ENCODE results near the gene GSTK1. TPM values are rescaled to one million over a fixed set of nuclear protein-coding genes. Genes with fewer than 3 reads are reported as not detected.
"Not testable (repeated sequence)": the region's sequence is repeated elsewhere in the genome, so short reads cannot be mapped to it uniquely, and the experiment has no call there.

GSTK1 gene
- total RNA-seq, result 100 to 1,000 TPM; 202 to 580 (median 484) TPM

- Histone ChIP-seq H3K36me3 (peaks cover 0 to 19% (median 0%) of the 10 kb centered on the region in 3 donors), H3K9me3 (no peaks in the 10 kb centered on the region), H3K27ac (peak within 1 kb of the TSS; percentile 83 to 89 (median 86)), H3K27me3 (no peaks in the 10 kb centered on the region), H3K4me1 (peaks cover 0 to 62% (median 6%) of the 10 kb centered on the region in 4 donors), H3K4me3 (peak within 1 kb of the TSS; percentile 61 to 87 (median 74))
- peak; percentile 86 to 90 for TF ChIP-seq POLR2A (IDR thresholded peaks at IDR 0.05)
- TF ChIP-seq CTCF (IDR thresholded peaks at IDR 0.05), result peak in 3 of 6 experiments; percentile 6 to 20 (median 12)
- peak; percentile 82 to 94 (median 92) for DNase-seq
These were observed at the start of gene GSTK1 for GRCh38 chr7:143263266-143264195. Gene GSTK1, plus strand, starts transcription at chr7:143263441. Its CDS starts 73 bp downstream, at chr7:143263514.

- not testable (repeated sequence) for H3K36me3 ChIP-seq, H3K27me3 ChIP-seq, DNase-seq, H3K9me3 ChIP-seq, H3K4me3 ChIP-seq, H3K27ac ChIP-seq, H3K4me1 ChIP-seq
These were observed 49.8 kb upstream of the GSTK1 start for GRCh38 chr7:143213478-143213877.

GRCh38 chr7:143214789-143215679 is 48.2 kb upstream of the GSTK1 start:
- Histone ChIP-seq H3K36me3 (no peaks in the 10 kb centered on the region), H3K27ac (no peak overlapping the region), H3K4me1 (no peaks in the 10 kb centered on the region), H3K4me3 (no peak overlapping the region), H3K9me3 (no peaks in the 10 kb centered on the region), H3K27me3 (no peaks in the 10 kb centered on the region)
- TF ChIP-seq POLR2A (IDR thresholded peaks at IDR 0.05) (no peak), CTCF (IDR thresholded peaks at IDR 0.05) (peak; percentile 94 to 100 (median 100))
- DNase-seq, result peak in 2 of 3 donors; percentile 52 to 79

GRCh38 chr7:143216151-143216550 is 47.1 kb upstream of the GSTK1 start:
- DNase-seq, result no peak
- Histone ChIP-seq H3K4me1 (no peaks in the 10 kb centered on the region), H3K27ac (no peak overlapping the region), H3K4me3 (no peak overlapping the region), H3K9me3 (no peaks in the 10 kb centered on the region), H3K36me3 (no peaks in the 10 kb centered on the region), H3K27me3 (no peaks in the 10 kb centered on the region)
- TF ChIP-seq CTCF (IDR thresholded peaks at IDR 0.05) (no peak), POLR2A (IDR thresholded peaks at IDR 0.05) (no peak)

GRCh38 chr7:143216686-143217085 is 46.6 kb upstream of the GSTK1 start:
- no peak for DNase-seq
- Histone ChIP-seq H3K9me3 (no peaks in the 10 kb centered on the region), H3K36me3 (no peaks in the 10 kb centered on the region)

More at GRCh38 chr7:143216686-143217085, 46.6 kb upstream of the GSTK1 start:
- Histone ChIP-seq H3K4me1 (no peaks in the 10 kb centered on the region), H3K27me3 (no peaks in the 10 kb centered on the region), H3K27ac (no peak overlapping the region), H3K4me3 (no peak overlapping the region)
- TF ChIP-seq POLR2A (IDR thresholded peaks at IDR 0.05) (no peak), CTCF (IDR thresholded peaks at IDR 0.05) (no peak)
